Fibroblast of lung (primary cell): ENCODE measurements around the gene MRPL9. TPM values are rescaled to one million over a fixed set of nuclear protein-coding genes. Genes with fewer than 3 reads are reported as not detected.

Experiments
- DNase-seq, 2 donors: peaks; one replicate each; pipeline versions ENCODE4 v3.0.0 to v3.0.0-alpha.2; 2010; ENCODE audit warnings: low read depth in 2 of 2
- H2AFZ ChIP-seq: 2 replicates; pipeline ENCODE4 v1.5.1; 2012; ENCODE audit warnings: low read length, control low read depth, inconsistent platforms
- H3K27ac ChIP-seq: 2 replicates; pipeline ENCODE4 v1.5.1; 2011; ENCODE audit warnings: low read length, control low read depth; ENCODE audit not compliant: insufficient read depth
- H3K27me3 ChIP-seq: 2 replicates; pipeline ENCODE4 v1.5.1; 2011; ENCODE audit warnings: mild to moderate bottlenecking, low read length; ENCODE audit not compliant: control insufficient read depth, insufficient read depth
- H3K36me3 ChIP-seq: 2 replicates; pipeline ENCODE4 v1.5.1; 2011; ENCODE audit warnings: low read length; ENCODE audit not compliant: control insufficient read depth, insufficient read depth
- H3K4me1 ChIP-seq: 2 replicates; pipeline ENCODE4 v1.5.1; 2011; ENCODE audit warnings: low read length; ENCODE audit not compliant: control insufficient read depth, insufficient read depth; ENCODE audit errors: extremely low read depth
- H3K4me2 ChIP-seq: 2 replicates; pipeline ENCODE4 v1.5.1; 2011; ENCODE audit warnings: low read length, control low read depth; ENCODE audit not compliant: insufficient read depth; ENCODE audit errors: extremely low read depth
- H3K4me3 ChIP-seq, 4 experiments: fragments of 200-600 bp in 1 of 4; sonication (generic) in 1 of 4; replicated peaks in 1 of 4; 2 replicates each; pipeline ENCODE4 v1.5.1; 2011 to 2016; ENCODE audit warnings: low read length in 4 of 4, low read depth in 3 of 4, mild to moderate bottlenecking in 3 of 4, control low read depth in 2 of 4, inconsistent platforms in 1 of 4, mixed read lengths in 1 of 4; ENCODE audit not compliant: insufficient read depth in 1 of 4; ENCODE audit errors: control extremely low read depth in 1 of 4
- H3K79me2 ChIP-seq: 2 replicates; pipeline ENCODE4 v1.5.1; 2012; ENCODE audit warnings: mild to moderate bottlenecking, low read length, inconsistent platforms; ENCODE audit not compliant: control insufficient read depth, insufficient read depth
- H3K9ac ChIP-seq: 2 replicates; pipeline ENCODE4 v1.5.1; 2011; ENCODE audit warnings: mild to moderate bottlenecking, low read length, control low read depth; ENCODE audit not compliant: insufficient read depth
- H3K9me3 ChIP-seq: 2 replicates; pipeline ENCODE4 v1.5.1; 2012; ENCODE audit warnings: low read depth, low read length; ENCODE audit not compliant: control insufficient read depth, insufficient read depth
- H4K20me1 ChIP-seq: 2 replicates; pipeline ENCODE4 v1.5.1; 2011; ENCODE audit warnings: low read length; ENCODE audit not compliant: control insufficient read depth, insufficient read depth; ENCODE audit errors: extremely low read depth
- CTCF ChIP-seq, 2 donors: IDR thresholded peaks in 1 of 2; conservative IDR thresholded peaks in 1 of 2; 1 replicate in 1 of 2; 2 replicates in 1 of 2; pipeline ENCODE4 v1.5.1; 2011 to 2012; ENCODE audit warnings: low read length in 2 of 2, control low read depth in 1 of 2, inconsistent platforms in 1 of 2, low read depth in 1 of 2, mild to moderate bottlenecking in 1 of 2
- EZH2 ChIP-seq: IDR thresholded peaks from 2 replicates; pipeline ENCODE4 v1.5.1; 2012; ENCODE audit warnings: low read length, control low read depth, mild to moderate bottlenecking; ENCODE audit errors: missing control alignments
- polyA plus RNA-seq, 2 donors: library from polyadenylated mRNA; depleted of rRNA in 1 of 2; stranded (reverse) in 1 of 2; unstranded in 1 of 2; fragments of >200 nt; gene quantifications; 2 replicates each; pipeline ENCODE4 v1.2.1, GENCODE V29; 2011 to 2012; ENCODE audit warnings: missing spikeins in 1 of 2
- total RNA-seq: library from RNA; depleted of rRNA; stranded (reverse); fragments of >200 nt; gene quantifications from 2 replicates; pipeline ENCODE4 v1.2.1, GENCODE V29; 2014

MRPL9 gene
- total and polyA plus RNA-seq, 2 donors (not counting 1 experiment from before 2014, with no cell fraction given), result 58.3 to 86.5 TPM

- no peaks in the 10 kb centered on the region for H3K27me3 ChIP-seq
- TF ChIP-seq EZH2 (no peak), CTCF (conservative IDR thresholded peaks at IDR 0.05 in 1 of 2, IDR thresholded peaks at IDR 0.05 in 1 of 2; ENCODE audit: low read depth in 1 of 2, low read length in 2 of 2) (no peak)
- H3K4me2 ChIP-seq, result no peak overlapping the region
- H4K20me1 ChIP-seq, result no peaks in the 10 kb centered on the region
- H3K4me1 ChIP-seq, result peaks cover 3% of the 10 kb centered on the region
- H3K9ac ChIP-seq, result no peak overlapping the region
- H3K27ac ChIP-seq, result no peak overlapping the region
- DNase-seq, result peak in 1 of 2 donors; percentile 2
- no peak overlapping the region for H3K4me3 ChIP-seq
- H3K79me2 ChIP-seq, result no peaks in the 10 kb centered on the region
- peaks cover 4% of the 10 kb centered on the region for H3K36me3 ChIP-seq
- H2AFZ ChIP-seq, result no peak overlapping the region
- H3K9me3 ChIP-seq, result no peaks in the 10 kb centered on the region
These were observed 4.1 kb downstream of the MRPL9 start for GRCh38 chr1:151759241-151759640.

GRCh38 chr1:151756291-151756690, 7.0 kb downstream of the MRPL9 start:
- no peaks in the 10 kb centered on the region for H3K79me2 ChIP-seq
- H3K9ac ChIP-seq, result no peak overlapping the region
- H3K4me2 ChIP-seq, result no peak overlapping the region
- no peak overlapping the region for H3K4me3 ChIP-seq
- no peak overlapping the region for H2AFZ ChIP-seq
- H3K27ac ChIP-seq, result no peak overlapping the region
- H3K27me3 ChIP-seq, result no peaks in the 10 kb centered on the region
- no peaks in the 10 kb centered on the region for H4K20me1 ChIP-seq
- no peaks in the 10 kb centered on the region for H3K9me3 ChIP-seq
- peak; percentile 5 to 31 for DNase-seq
- peaks cover 3% of the 10 kb centered on the region for H3K4me1 ChIP-seq
- no peak for TF ChIP-seq CTCF (conservative IDR thresholded peaks at IDR 0.05 in 1 of 2, IDR thresholded peaks at IDR 0.05 in 1 of 2; ENCODE audit: low read depth in 1 of 2, low read length in 2 of 2)
- no peak for TF ChIP-seq EZH2
- peaks cover 4% of the 10 kb centered on the region for H3K36me3 ChIP-seq

- Histone ChIP-seq H2AFZ (no peak overlapping the region), H3K27ac (no peak overlapping the region), H3K36me3 (no peaks in the 10 kb centered on the region), H3K9me3 (no peaks in the 10 kb centered on the region), H3K4me3 (no peak overlapping the region), H3K4me1 (no peaks in the 10 kb centered on the region), H3K27me3 (peaks cover 5% of the 10 kb centered on the region), H3K4me2 (no peak overlapping the region), H3K79me2 (no peaks in the 10 kb centered on the region), H4K20me1 (no peaks in the 10 kb centered on the region), H3K9ac (no peak overlapping the region)
- no peak for DNase-seq
- TF ChIP-seq CTCF (conservative IDR thresholded peaks at IDR 0.05 in 1 of 2, IDR thresholded peaks at IDR 0.05 in 1 of 2; ENCODE audit: low read depth in 1 of 2, low read length in 2 of 2) (no peak), EZH2 (no peak)
These were observed 21.8 kb downstream of the MRPL9 start for GRCh38 chr1:151741516-151741915.
